GM18951 (cell line): ENCODE data around the gene ORAI3.

ENCODE experiments used
- POLR2A ChIP-seq: IDR thresholded peaks from 4 replicates; pipeline ENCODE4 v1.6.1; 2011; ENCODE audit warnings: mild to moderate bottlenecking; ENCODE audit not compliant: insufficient read length, insufficient read depth; ENCODE audit errors: extremely low read depth
- in situ Hi-C: fragments of 300-500 bp; cut with MboI; formaldehyde crosslinking; loops from one replicate; pipeline ENCODE4 v1.12.0; 2022; ENCODE audit warnings: low sequenced_read_pairs, mixed read lengths, inconsistent platforms; ENCODE audit not compliant: unreplicated experiment

ORAI3 gene

DNA sequence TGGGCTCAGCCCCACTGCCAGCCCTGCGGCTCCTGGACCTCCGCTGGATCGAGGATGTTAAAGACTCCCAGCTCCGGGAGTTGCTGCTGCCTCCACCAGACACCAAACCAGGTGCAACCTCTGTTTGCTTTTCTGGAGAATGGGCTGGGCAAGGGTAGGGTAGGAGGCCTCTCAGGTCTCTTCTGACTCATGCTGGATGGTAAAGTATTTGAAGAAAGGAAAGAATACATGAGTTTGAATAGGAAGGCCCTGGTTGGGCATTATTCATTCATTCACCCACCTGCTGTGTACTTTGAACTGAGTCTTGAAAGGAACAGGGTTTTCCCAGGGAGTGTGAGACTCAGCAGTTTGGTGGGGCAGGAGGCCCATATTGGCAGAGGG lies 6.5 kb upstream of the ORAI3 start:
- in situ Hi-C loops = no loop called here
- TF ChIP-seq POLR2A = no peak

DNA sequence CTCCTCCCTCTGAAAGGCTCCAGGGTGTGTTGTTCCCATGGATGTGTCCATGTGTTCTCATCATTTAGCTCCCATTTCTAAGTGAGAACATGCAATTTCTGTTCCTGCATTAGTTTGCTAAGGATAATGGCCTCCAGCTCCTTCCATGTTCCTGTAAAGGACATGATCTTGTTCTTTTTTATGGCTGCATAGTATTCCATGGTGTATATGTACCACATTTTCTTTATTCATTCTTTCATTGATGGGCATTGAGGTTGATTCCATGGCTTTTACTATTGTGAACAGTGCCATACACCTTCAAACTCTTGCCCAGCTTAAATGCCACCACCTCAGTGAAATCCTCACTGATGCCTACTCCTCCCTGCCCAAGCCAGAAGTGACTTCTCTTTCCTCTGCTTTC lies 4.5 kb upstream of the ORAI3 start:
- in situ Hi-C loops = no loop called here
- TF ChIP-seq POLR2A = no peak

DNA sequence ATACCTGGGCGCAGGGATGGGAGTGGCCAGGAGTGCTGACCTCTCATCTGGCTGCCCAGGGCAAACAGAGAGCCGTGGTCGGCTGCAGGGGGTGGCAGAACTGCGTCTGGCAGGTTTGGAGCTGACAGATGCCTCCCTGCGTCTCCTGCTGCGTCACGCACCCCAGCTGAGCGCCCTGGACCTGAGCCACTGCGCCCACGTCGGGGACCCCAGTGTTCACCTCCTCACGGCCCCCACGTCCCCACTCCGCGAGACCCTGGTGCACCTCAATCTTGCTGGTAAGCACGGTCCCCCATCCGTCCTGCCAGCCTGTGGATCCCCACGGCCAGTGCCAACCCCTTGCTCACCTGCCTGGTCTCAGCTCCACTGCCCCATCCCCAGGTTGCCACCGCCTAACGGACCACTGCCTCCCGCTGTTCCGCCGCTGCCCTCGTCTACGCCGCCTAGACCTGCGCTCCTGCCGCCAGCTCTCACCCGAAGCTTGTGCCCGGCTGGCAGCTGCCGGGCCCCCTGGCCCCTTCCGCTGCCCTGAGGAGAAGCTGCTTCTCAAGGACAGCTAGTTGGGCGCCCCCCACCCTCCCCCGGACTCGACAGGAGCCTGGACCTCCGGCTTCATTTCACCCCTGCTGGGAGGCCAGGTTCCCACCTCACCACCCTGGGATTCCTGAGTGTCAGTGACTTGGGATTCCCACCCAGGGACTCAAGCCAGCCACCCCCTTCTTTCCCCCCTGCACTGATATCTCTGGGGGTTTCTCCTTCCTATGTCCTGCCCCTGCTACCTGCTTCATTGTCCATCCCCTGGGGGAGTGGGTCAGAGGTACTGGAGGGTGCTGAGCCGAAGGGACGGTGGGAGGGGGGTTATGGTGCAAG lies 2.0 kb upstream of the ORAI3 start:
- no peak for TF ChIP-seq POLR2A

DNA sequence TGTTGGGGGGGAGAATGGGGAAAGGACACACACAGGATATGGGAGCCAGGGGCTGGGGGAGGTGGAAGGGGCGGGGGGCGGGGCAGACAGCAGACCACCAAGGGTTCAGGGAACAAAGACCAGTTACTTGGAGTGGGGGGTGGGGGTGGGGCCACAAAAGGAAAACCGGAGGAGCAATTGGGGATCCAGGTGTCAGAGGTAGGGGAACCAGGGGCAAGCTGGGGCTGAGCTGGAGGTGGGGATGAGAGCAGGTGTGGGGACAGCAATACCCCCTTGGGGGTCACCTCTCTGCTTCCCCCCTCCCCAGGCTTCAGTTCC lies 1.4 kb upstream of the ORAI3 start:
- TF ChIP-seq POLR2A = no peak
- in situ Hi-C loops = no loop called here

More for the DNA sequence above, 2.0 kb upstream of the ORAI3 start:
- in situ Hi-C loops = no loop called here

DNA sequence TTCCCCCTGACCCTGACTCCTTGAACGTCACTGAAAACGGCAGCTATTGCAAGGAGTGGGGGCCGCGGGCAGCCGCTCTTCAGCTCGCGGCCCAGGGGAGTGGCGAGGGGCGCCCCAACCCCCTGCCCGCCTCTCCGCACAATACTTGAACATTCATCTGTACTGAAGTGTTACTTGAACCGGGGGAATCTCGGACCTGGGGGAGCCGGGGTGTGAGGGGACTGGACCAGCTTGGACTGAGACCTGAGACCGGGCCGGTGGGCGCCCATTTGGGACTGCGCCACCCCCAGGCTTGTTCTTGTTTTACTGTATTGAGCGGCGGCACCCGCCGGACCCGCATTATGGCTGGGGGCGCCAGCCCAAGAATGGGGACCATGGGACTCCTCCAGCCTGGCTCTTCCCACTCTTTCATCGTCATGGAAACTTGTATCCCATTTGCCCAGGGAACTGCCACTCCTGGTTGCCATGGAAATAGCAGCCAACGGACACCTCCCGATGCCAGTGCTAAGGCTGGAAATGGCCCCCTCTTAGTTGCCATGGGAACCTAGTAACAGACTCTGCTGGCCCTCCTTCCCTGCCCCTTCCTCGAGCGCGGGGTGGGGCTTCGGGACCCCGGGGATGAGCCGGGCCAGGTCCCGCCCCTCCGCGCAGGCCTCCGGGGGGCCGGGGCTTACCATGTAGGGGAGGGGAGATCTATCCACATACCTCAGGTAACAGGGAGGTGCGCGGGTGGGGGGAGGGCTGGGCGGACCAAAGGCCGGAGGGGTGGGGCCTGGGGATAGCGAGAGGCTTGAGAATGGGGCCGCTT lies 805 bp upstream of the ORAI3 start:
- TF ChIP-seq POLR2A = no peak
- in situ Hi-C loops = no loop called here

DNA sequence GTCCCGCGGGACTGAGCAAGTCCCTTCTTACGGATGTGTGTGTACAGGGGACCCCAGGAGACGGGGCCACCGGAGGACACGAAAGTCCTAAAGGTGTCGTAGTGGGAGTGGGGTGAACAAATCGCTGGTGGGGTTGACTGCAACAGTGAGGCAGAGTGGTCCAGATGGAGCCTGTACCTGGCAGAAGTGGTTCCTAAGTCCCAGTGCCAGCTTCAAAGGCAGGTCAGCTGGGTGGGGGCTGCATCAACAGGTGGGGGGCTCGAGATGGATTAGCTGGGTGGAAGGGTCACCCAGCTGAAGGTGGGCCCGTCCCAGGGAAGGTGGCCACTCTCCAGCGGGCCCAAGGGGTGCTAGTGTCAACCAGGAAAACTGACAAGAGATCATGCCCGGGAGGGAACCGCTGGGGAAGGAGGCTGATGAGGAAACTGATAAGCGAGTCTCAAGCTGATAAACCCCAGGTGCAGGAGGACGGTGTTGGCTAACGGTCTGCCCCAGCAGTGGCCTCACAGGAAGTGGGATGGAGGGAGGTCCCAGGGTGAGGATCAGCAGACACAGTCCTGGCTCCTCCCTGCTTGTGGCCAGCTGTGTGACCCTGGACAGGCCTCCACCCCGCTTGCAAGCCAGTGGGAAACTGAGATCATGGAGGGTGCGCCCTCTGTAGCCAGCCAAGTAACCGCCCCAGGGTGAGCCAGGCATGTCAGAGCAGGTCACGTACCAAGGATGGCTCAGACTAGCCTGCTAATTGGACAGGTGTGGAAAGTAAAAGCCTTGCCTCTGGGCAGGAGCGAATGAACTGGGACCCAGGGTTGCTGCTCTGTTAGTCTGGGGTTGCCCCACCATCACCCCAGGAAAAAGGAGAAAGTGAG lies 1.0 kb downstream of the ORAI3 start:
- peak; percentile 80 for TF ChIP-seq POLR2A
- in situ Hi-C loops = no loop called here

DNA sequence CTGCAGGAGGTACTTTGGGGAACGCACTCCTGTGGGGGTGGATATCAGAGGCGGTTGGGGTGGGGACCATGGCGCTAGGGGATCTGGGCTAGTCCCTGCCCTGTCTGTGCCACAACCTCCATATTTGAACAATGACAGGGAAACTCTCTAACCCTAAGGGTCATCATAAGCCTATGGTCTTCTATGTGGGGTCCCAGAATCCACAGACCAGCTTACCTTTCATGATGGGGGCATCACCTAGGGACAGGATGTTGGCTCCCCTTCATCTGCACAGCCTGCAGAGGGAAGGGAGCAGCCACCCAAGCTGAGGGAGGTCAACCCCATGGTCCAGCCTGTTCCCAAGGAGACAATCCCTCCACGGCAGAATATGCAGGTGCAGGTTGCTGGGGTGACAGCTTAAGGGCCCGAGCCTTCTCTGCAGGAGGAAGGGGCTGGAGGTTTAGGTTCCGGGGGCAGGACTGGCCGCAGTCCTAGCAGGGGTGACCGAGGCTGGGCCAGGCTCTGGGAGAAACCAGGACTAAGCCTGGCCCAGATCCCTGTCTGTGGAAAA lies 1.7 kb downstream of the ORAI3 start:
- in situ Hi-C loops = no loop called here
- no peak for TF ChIP-seq POLR2A

DNA sequence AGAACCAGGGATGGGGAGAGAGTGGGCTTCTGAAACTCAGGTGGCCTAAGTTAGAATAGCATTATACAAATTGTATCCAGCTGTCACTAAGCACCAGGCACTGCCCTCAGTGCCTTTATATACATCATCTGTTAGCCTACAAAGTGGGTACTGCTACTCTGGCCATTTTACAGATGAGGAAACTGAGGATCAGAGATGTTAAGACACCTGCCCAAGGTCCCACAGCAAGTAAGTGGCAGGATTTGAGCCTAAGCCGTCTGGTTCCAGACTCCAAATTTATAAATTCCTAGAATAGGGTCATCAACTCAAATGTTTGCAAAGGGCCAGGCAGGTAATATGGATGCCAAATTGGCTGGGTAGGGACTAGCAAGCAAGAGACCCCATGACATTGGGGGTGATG lies 2.3 kb downstream of the ORAI3 start:
- in situ Hi-C loops = no loop called here
- no peak for TF ChIP-seq POLR2A

DNA sequence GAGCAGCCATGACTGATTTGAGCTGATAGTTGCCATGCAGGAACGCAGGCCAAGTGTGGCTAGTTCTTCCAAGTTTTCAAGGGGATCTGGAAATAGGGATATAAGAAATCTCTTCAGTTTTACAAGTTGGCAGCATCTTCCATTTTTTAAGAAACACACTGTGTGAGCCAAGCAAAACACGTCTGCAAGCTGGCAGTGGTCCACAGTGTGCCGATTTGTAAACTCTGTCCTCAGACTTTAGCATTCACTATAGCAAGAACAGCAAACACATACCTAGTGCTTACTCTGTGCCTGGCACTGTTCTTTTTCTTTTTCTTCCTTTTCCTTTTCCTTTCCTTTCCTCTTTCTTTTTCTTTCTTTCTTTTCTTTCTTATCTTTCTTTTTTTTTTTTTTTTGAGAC lies 2.9 kb downstream of the ORAI3 start:
- in situ Hi-C loops = no loop called here
- TF ChIP-seq POLR2A = no peak

DNA sequence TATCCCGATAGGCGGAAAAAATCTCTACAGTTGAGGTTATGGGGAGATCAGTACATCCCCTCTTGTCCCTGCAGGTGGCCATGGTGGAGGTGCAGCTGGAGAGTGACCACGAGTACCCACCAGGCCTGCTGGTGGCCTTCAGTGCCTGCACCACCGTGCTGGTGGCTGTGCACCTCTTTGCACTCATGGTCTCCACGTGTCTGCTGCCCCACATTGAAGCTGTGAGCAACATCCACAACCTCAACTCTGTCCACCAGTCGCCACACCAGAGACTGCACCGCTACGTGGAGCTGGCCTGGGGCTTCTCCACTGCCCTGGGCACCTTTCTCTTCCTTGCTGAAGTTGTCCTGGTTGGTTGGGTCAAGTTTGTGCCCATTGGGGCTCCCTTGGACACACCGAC lies 4.2 kb downstream of the ORAI3 start:
- in situ Hi-C loops = no loop called here
- no peak for TF ChIP-seq POLR2A

DNA sequence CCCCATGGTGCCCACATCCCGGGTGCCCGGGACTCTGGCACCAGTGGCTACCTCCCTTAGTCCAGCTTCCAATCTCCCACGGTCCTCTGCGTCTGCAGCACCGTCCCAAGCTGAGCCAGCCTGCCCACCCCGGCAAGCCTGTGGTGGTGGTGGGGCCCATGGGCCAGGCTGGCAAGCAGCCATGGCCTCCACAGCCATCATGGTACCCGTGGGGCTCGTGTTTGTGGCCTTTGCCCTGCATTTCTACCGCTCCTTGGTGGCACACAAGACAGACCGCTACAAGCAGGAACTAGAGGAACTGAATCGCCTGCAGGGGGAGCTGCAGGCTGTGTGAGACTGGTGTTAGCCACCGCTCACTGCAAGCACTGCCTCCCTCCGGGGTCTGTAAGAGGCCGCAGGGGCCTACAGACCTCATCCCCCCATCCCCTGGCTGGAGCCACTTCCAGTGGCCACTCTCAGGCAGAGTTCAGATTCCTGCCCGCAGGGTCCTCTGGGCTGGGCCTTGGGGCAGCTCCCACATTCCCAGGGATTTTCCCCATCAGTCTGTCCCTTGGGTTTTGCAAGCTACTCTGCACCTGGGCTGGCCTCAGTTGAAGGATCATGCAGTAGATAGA lies 4.8 kb downstream of the ORAI3 start:
- no peak for TF ChIP-seq POLR2A
- in situ Hi-C loops = no loop called here

DNA sequence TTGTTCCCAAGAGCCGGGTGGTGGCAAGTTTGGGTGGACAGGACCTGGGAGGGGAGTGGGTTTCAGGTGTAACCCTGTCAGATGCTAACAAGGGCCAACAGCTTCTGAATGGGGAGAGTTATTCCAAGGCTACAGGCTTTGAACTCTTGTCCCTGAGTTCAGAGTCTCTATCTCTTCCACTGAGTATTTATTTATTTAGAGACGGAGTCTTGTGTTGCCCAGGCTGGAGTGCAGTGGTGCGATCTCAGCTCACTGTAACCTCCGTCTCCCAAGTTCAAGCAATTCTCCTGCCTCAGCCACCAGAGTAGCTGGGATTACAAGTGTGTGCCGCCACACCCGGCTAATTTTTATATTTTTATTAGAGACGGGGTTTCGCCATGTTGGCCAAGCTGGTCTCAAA lies 6.1 kb downstream of the ORAI3 start:
- TF ChIP-seq POLR2A = no peak
- in situ Hi-C loops = no loop called here
